Heart left ventricle (tissue), 16 donors: ENCODE data around the gene NPHS1. TPM values are rescaled to one million over a fixed set of nuclear protein-coding genes. Genes with fewer than 3 reads are reported as not detected.

Source experiments
- ATAC-seq, 4 donors: fragments of 200-7000 bp; cut with Tn5 transposase; one replicate each; pipeline ENCODE4 v1.9.1; 2020 to 2022; ENCODE audit warnings: moderate library complexity in 4 of 4, mild to moderate bottlenecking in 3 of 4, moderate number of reproducible peaks in 1 of 4
- DNase-seq, 5 donors: peaks; one replicate each; pipeline ENCODE4 v3.0.0-alpha.2; 2020
- H3K27ac ChIP-seq, 12 donors: fragments of 200-600 bp; sonication (generic) in 4 of 12; one replicate each; pipeline versions ENCODE4 v1.5.0 to v1.8.0; 2016 to 2022; ENCODE audit warnings: mild to moderate bottlenecking in 2 of 12
- H3K27me3 ChIP-seq, 9 donors: fragments of 200-600 bp; sonication (generic) in 2 of 9; one replicate each; pipeline versions ENCODE4 v1.5.1 to v1.8.0; 2016 to 2022; ENCODE audit warnings: mild to moderate bottlenecking in 3 of 9
- H3K36me3 ChIP-seq, 9 donors: fragments of 200-600 bp; sonication (generic) in 2 of 9; one replicate each; pipeline versions ENCODE4 v1.5.0 to v1.8.0; 2018 to 2022; ENCODE audit warnings: mild to moderate bottlenecking in 2 of 9
- H3K4me1 ChIP-seq, 12 donors: fragments of 200-600 bp; sonication (generic) in 4 of 12; one replicate each; pipeline versions ENCODE4 v1.5.0 to v1.8.0; 2016 to 2022; ENCODE audit warnings: mild to moderate bottlenecking in 3 of 12
- H3K4me3 ChIP-seq, 12 donors: fragments of 200-600 bp; sonication (generic) in 4 of 12; one replicate each; pipeline versions ENCODE4 v1.5.0 to v1.8.0; 2017 to 2022; ENCODE audit warnings: mild to moderate bottlenecking in 9 of 12, moderate library complexity in 4 of 12
- H3K9me3 ChIP-seq, 12 donors: fragments of 200-600 bp; sonication (generic) in 4 of 12; one replicate each; pipeline versions ENCODE4 v1.5.0 to v1.8.0; 2016 to 2022; ENCODE audit warnings: mild to moderate bottlenecking in 1 of 12
- POLR2A ChIP-seq, 2 donors: fragments of 450-650 bp; IDR thresholded peaks; one replicate each; pipeline ENCODE4 v1.6.1; 2017; ENCODE audit warnings: antibody characterized with exemption in 2 of 2, mild to moderate bottlenecking in 2 of 2, moderate library complexity in 2 of 2
- WGBS, 4 donors: extraction: QIAGEN DNeasy Blood & Tissue Kit in 2 of 4; methylation state at CpG; one replicate each; pipeline versions ENCODE4 v1.1.5 to v1.1.7; 2013 to 2018; 5-methylcytosine and 5-hydroxymethylcytosine counted together
- intact Hi-C, 10 donors: fragments of 100-400 bp; cut with DNase I; formaldehyde crosslinking; loops; one replicate each; pipeline versions ENCODE4 v1.11.1 to v1.14.2; 2022
- polyA plus RNA-seq, 2 donors: library from polyadenylated mRNA; stranded (reverse); fragments of 200-250 nt; gene quantifications; one replicate each; pipeline ENCODE4 v1.2.3, GENCODE V29; 2013
- total RNA-seq, 9 donors: library from RNA; depleted of rRNA in 2 of 9; stranded (reverse); fragments of >200 nt in 2 of 9; fragmentation: NEBNext Ultra II Directional in 3 of 9; extraction: Animal tissue kit (Norgen Biotek cat#: 25700) in 3 of 9; gene quantifications; one replicate each; pipeline versions ENCODE4 v1.1.0 to v1.2.4, GENCODE V29; 2016 to 2023
- TF ChIP-seq, protein P1 (sequence below), 12 donors: fragments of 200-600 bp; sonication (generic) in 4 of 12; IDR thresholded peaks; one replicate each; pipeline versions ENCODE4 v1.5.0 to v1.8.0; 2018 to 2022; ENCODE audit warnings: antibody characterized with exemption in 12 of 12, mild to moderate bottlenecking in 5 of 12
- donor health status: ischemic (EF 13 %, LVEDD 7.1; RV severe dilation, severe dysfunction).
- donor health status: healthy with polysubstance abuse.
- donor health status: DM: no; HTN: yes; CAD: no.
- donor health status: DM: no; HTN: no; CAD: no.
- donor health status: ischemic (EF 25% LVEDD 6.9; RV normal size, moderate dysfunction).
- donor health status: ischemic (EF 25% LVEDD 5.7; RV mildly dilated, moderate dysfunction).
- donor health status: healthy.
- donor health status: DM: yes; HTN: yes; CAD: no.
- donor health status: ischemic (EF 35%, LVEDD 5.7; RV mildly dilated, moderate dysfunction).
- donor health status: nonischemic (EF 11% LVEDD 7.7; RV severe dilation, severe dysfunction).
- donor health status: DM: yes; HTN: yes; CAD: no.
- donor health status: PGD.
- donor health status: ischemic (EF 29% LVEDD 5.4; RV normal size, mild dysfunction).
- donor health status: nonischemic (EF 23%, LVEDD 6.1; RV moderate dilation, normal function).

Gene NPHS1
- total and polyA plus RNA-seq, 11 donors = 1.0 TPM; not detected in 10

DNA sequence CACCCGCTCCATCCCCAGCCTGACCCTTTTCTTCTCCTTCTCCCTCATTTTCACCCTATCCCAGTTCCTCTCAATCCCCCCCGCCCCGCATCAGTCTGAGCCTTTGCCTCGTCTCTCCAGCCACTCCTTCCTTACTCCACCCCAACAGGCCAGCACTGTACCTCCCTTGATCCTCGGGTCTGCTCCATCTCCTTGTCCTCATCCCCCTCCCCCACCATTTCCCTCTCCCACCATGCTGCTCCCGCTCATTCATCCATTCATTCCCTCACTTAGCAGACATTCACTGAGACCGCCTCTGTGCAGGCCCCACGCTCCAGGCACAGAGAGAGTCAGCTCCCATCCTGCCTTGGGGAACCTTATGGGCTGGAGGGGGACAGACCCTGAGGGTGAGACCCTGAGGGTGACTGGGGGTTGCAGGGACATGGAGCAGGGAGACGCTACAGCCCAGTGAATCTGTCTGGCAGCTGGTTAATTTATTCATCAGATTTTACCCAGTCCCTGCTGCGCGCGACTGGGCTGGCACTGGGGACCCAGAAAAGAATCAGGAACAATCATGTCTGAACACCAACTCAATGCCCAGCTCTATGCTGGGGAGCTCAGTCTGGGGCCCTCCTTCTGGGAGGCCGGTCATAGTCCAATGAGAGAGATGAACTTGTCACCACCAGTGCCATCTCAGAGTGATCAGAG is 76.1 kb downstream of the NPHS1 start:
- H3K27ac ChIP-seq = peak overlapping the region in 3 of 12 donors; percentile 1 to 77 (median 58)
- WGBS, 4 donors = 56 to 62% (median 57%) methylated on average over 13 of the region's 13 CpGs
- H3K27me3 ChIP-seq = no peaks in the 10 kb centered on the region
- peak overlapping the region; percentile 68 to 99 (median 92) for H3K4me3 ChIP-seq
- H3K4me1 ChIP-seq = peaks cover 0 to 17% (median 5%) of the 10 kb centered on the region in 12 donors
- no peaks in the 10 kb centered on the region for H3K9me3 ChIP-seq
- intact Hi-C loops = loop anchor here in 2 of 10 donors (10.0 kb wide), 2 partner anchors 109 to 159 kb away; partner anchors contain the start of gene LRFN3 (in 1 of the 2)
- DNase-seq = no peak
- ATAC-seq = no peak
- no peak for TF ChIP-seq POLR2A (IDR thresholded peaks at IDR 0.05)
- TF ChIP-seq, protein P1, sequence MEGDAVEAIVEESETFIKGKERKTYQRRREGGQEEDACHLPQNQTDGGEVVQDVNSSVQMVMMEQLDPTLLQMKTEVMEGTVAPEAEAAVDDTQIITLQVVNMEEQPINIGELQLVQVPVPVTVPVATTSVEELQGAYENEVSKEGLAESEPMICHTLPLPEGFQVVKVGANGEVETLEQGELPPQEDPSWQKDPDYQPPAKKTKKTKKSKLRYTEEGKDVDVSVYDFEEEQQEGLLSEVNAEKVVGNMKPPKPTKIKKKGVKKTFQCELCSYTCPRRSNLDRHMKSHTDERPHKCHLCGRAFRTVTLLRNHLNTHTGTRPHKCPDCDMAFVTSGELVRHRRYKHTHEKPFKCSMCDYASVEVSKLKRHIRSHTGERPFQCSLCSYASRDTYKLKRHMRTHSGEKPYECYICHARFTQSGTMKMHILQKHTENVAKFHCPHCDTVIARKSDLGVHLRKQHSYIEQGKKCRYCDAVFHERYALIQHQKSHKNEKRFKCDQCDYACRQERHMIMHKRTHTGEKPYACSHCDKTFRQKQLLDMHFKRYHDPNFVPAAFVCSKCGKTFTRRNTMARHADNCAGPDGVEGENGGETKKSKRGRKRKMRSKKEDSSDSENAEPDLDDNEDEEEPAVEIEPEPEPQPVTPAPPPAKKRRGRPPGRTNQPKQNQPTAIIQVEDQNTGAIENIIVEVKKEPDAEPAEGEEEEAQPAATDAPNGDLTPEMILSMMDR (IDR thresholded peaks at IDR 0.05) = no peak
- peaks cover 0 to 31% (median 9%) of the 10 kb centered on the region in 9 donors for H3K36me3 ChIP-seq

Other genes with a start within 250 kb of the NPHS1 start
- gene HAUS5, start 239.8 kb downstream of the NPHS1 start, total RNA-seq = 1 to 10 TPM; 1.9 to 9.0 (median 3.9) TPM
- 1 to 10 TPM; 3.8 to 4.9 TPM for gene HAUS5, start 239.8 kb downstream of the NPHS1 start, polyA plus RNA-seq
- 10 to 100 TPM; 47.4 to 70.0 (median 57.5) TPM for gene RBM42, start 223.5 kb downstream of the NPHS1 start, total RNA-seq
- gene RBM42, start 223.5 kb downstream of the NPHS1 start, polyA plus RNA-seq = 10 to 100 TPM; 63.1 to 89.2 TPM
- gene ETV2, start 210.8 kb downstream of the NPHS1 start, total RNA-seq = 1 to 10 TPM in 1 of 9 donors, under 1 TPM in 6, not detected in 2; 0.23 to 1.6 (median 0.62) TPM
- 1 to 10 TPM in 1 of 2 donors, under 1 TPM in 1; 0.46 to 1.3 TPM for gene ETV2, start 210.8 kb downstream of the NPHS1 start, polyA plus RNA-seq
- gene COX6B1, start 204.2 kb downstream of the NPHS1 start, total RNA-seq = 1,000 to 10,000 TPM in 8 of 9 donors, 100 to 1,000 TPM in 1; 944 to 3,219 (median 1,334) TPM
- gene COX6B1, start 204.2 kb downstream of the NPHS1 start, polyA plus RNA-seq = 1,000 to 10,000 TPM; 1,378 to 4,659 TPM
- not detected for gene UPK1A, start 186.0 kb downstream of the NPHS1 start, total RNA-seq
- not detected for gene UPK1A, start 186.0 kb downstream of the NPHS1 start, polyA plus RNA-seq
- gene ZBTB32, start 147.9 kb downstream of the NPHS1 start, total RNA-seq = under 1 TPM in 1 of 9 donors, not detected in 8; 0.24 TPM
- gene ZBTB32, start 147.9 kb downstream of the NPHS1 start, polyA plus RNA-seq = not detected
- 10 to 100 TPM; 11.3 to 24.5 (median 15.7) TPM for gene KMT2B, start 134.5 kb downstream of the NPHS1 start, total RNA-seq
- 10 to 100 TPM; 13.9 to 15.8 TPM for gene KMT2B, start 134.5 kb downstream of the NPHS1 start, polyA plus RNA-seq
- gene IGFLR1, start 110.1 kb downstream of the NPHS1 start, total RNA-seq = 10 to 100 TPM in 1 of 9 donors, 1 to 10 TPM in 7, under 1 TPM in 1; 0.74 to 25.2 (median 3.6) TPM
- 10 to 100 TPM in 1 of 2 donors, 1 to 10 TPM in 1; 3.4 to 10.8 TPM for gene IGFLR1, start 110.1 kb downstream of the NPHS1 start, polyA plus RNA-seq
- 10 to 100 TPM; 14.3 to 32.8 (median 20.9) TPM for gene U2AF1L4, start 107.1 kb downstream of the NPHS1 start, total RNA-seq
- gene U2AF1L4, start 107.1 kb downstream of the NPHS1 start, polyA plus RNA-seq = 10 to 100 TPM in 1 of 2 donors, 1 to 10 TPM in 1; 7.2 to 27.1 TPM
- 10 to 100 TPM; 25.2 to 69.0 (median 40.9) TPM for gene PSENEN, start 106.9 kb downstream of the NPHS1 start, total RNA-seq
- gene PSENEN, start 106.9 kb downstream of the NPHS1 start, polyA plus RNA-seq = 10 to 100 TPM; 52.6 to 95.1 TPM
- gene LIN37, start 103.9 kb downstream of the NPHS1 start, total RNA-seq = 10 to 100 TPM in 3 of 9 donors, 1 to 10 TPM in 6; 3.7 to 12.2 (median 7.6) TPM
- 10 to 100 TPM; 20.1 to 23.0 TPM for gene LIN37, start 103.9 kb downstream of the NPHS1 start, polyA plus RNA-seq
- 1,000 to 10,000 TPM in 1 of 9 donors, 100 to 1,000 TPM in 8; 226 to 1,012 (median 652) TPM for gene HSPB6, start 95.5 kb downstream of the NPHS1 start, total RNA-seq
- 100 to 1,000 TPM; 156 to 457 TPM for gene HSPB6, start 95.5 kb downstream of the NPHS1 start, polyA plus RNA-seq
- 10 to 100 TPM in 4 of 9 donors, 1 to 10 TPM in 5; 1.9 to 19.7 (median 9.7) TPM for gene PROSER3, start 94.3 kb downstream of the NPHS1 start, total RNA-seq
- gene PROSER3, start 94.3 kb downstream of the NPHS1 start, polyA plus RNA-seq = 10 to 100 TPM in 1 of 2 donors, 1 to 10 TPM in 1; 6.0 to 12.8 TPM
- 1 to 10 TPM in 8 of 9 donors, under 1 TPM in 1; 0.50 to 7.8 (median 5.7) TPM for gene ARHGAP33, start 76.9 kb downstream of the NPHS1 start, total RNA-seq
- 1 to 10 TPM; 3.2 to 3.4 TPM for gene ARHGAP33, start 76.9 kb downstream of the NPHS1 start, polyA plus RNA-seq
- gene PRODH2, start 39.7 kb downstream of the NPHS1 start, total RNA-seq = not detected
- gene PRODH2, start 39.7 kb downstream of the NPHS1 start, polyA plus RNA-seq = not detected
- gene KIRREL2, start 4.4 kb upstream of the NPHS1 start, total RNA-seq = under 1 TPM in 1 of 9 donors, not detected in 8; 0.77 TPM
- not detected for gene KIRREL2, start 4.4 kb upstream of the NPHS1 start, polyA plus RNA-seq
- gene APLP1, start 16.1 kb upstream of the NPHS1 start, total RNA-seq = 10 to 100 TPM in 8 of 9 donors, 1 to 10 TPM in 1; 8.9 to 44.3 (median 25.3) TPM
- 10 to 100 TPM in 1 of 2 donors, 1 to 10 TPM in 1; 2.1 to 19.0 TPM for gene APLP1, start 16.1 kb upstream of the NPHS1 start, polyA plus RNA-seq
- 10 to 100 TPM in 1 of 9 donors, 1 to 10 TPM in 7, under 1 TPM in 1; 0.79 to 12.3 (median 3.0) TPM for gene NFKBID, start 48.0 kb upstream of the NPHS1 start, total RNA-seq
- 1 to 10 TPM; 2.8 to 3.1 TPM for gene NFKBID, start 48.0 kb upstream of the NPHS1 start, polyA plus RNA-seq
- 10 to 100 TPM in 2 of 9 donors, 1 to 10 TPM in 6, not detected in 1; 2.3 to 31.7 (median 4.7) TPM for gene HCST, start 50.0 kb upstream of the NPHS1 start, total RNA-seq
- gene HCST, start 50.0 kb upstream of the NPHS1 start, polyA plus RNA-seq = 10 to 100 TPM in 1 of 2 donors, 1 to 10 TPM in 1; 3.2 to 10.1 TPM
- 100 to 1,000 TPM in 2 of 9 donors, 10 to 100 TPM in 7; 12.6 to 237 (median 19.4) TPM for gene TYROBP, start 55.8 kb upstream of the NPHS1 start, total RNA-seq
- gene TYROBP, start 55.8 kb upstream of the NPHS1 start, polyA plus RNA-seq = 10 to 100 TPM; 17.1 to 42.7 TPM
- gene LRFN3, start 83.9 kb upstream of the NPHS1 start, total RNA-seq = 10 to 100 TPM in 3 of 9 donors, 1 to 10 TPM in 6; 4.5 to 18.6 (median 8.5) TPM
- gene LRFN3, start 83.9 kb upstream of the NPHS1 start, polyA plus RNA-seq = 10 to 100 TPM in 1 of 2 donors, 1 to 10 TPM in 1; 6.3 to 14.7 TPM
- 10 to 100 TPM in 8 of 9 donors, 1 to 10 TPM in 1; 9.7 to 41.8 (median 11.4) TPM for gene SDHAF1, start 142.7 kb upstream of the NPHS1 start, total RNA-seq
- gene SDHAF1, start 142.7 kb upstream of the NPHS1 start, polyA plus RNA-seq = 10 to 100 TPM in 1 of 2 donors, 1 to 10 TPM in 1; 9.8 to 18.5 TPM
- gene SYNE4, start 156.3 kb upstream of the NPHS1 start, total RNA-seq = under 1 TPM in 5 of 9 donors, not detected in 4; 0.12 to 0.50 (median 0.19) TPM
- under 1 TPM; 0.15 to 0.17 TPM for gene SYNE4, start 156.3 kb upstream of the NPHS1 start, polyA plus RNA-seq
- 10 to 100 TPM in 6 of 9 donors, 1 to 10 TPM in 3; 7.3 to 22.5 (median 11.5) TPM for gene ALKBH6, start 161.7 kb upstream of the NPHS1 start, total RNA-seq
- gene ALKBH6, start 161.7 kb upstream of the NPHS1 start, polyA plus RNA-seq = 10 to 100 TPM; 13.4 TPM
- 1 to 10 TPM; 2.2 to 8.0 (median 4.3) TPM for gene CLIP3, start 180.4 kb upstream of the NPHS1 start, total RNA-seq
- 1 to 10 TPM; 1.3 TPM for gene CLIP3, start 180.4 kb upstream of the NPHS1 start, polyA plus RNA-seq
- 1 to 10 TPM; 2.3 to 6.0 (median 4.3) TPM for gene THAP8, start 201.8 kb upstream of the NPHS1 start, total RNA-seq
- gene THAP8, start 201.8 kb upstream of the NPHS1 start, polyA plus RNA-seq = 1 to 10 TPM; 6.0 to 7.3 TPM
- 10 to 100 TPM in 3 of 9 donors, 1 to 10 TPM in 6; 2.5 to 24.3 (median 7.7) TPM for gene WDR62, start 202.4 kb upstream of the NPHS1 start, total RNA-seq
- 10 to 100 TPM in 1 of 2 donors, 1 to 10 TPM in 1; 1.4 to 20.6 TPM for gene WDR62, start 202.4 kb upstream of the NPHS1 start, polyA plus RNA-seq